NCI-H524 treated with DMSO at 0.1 percent for 48 hours (cell line): Measurements from ENCODE around the gene LRRC40.
"Not testable (repeated sequence)": the region's sequence is repeated elsewhere in the genome, so short reads cannot be mapped to it uniquely, and the experiment has no call there.

Experiments used
- DNase-seq: peaks from one replicate; lab custom pipeline; 2025; lab: John Stamatoyannopoulos, UW

Gene LRRC40

DNA sequence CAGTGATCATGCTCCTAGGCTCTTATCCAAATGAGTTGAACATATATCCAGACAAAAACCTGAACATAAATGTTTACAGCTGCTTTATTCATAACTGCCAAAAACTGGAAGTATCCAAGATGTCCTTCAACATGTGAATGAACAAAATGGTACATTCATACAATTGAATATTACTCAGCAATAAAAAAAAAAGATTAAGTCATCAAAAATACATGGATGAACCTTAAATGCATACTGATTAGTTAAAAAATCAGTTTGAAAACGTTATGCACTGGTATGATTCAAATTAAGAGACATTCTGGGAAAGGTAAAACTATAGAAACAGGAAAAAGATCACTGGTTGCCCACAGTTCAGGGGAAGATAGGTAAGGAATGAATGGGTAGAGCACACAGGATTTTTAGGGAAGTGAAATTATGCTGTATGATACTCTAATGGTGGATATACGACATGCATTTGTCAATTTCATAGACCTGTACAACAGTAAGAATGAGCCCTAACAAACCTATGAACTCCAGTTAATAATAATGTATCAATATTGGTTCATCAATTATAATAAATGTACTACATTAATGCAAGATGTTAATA is 3.1 kb downstream of the LRRC40 start:
- no peak for DNase-seq

DNA sequence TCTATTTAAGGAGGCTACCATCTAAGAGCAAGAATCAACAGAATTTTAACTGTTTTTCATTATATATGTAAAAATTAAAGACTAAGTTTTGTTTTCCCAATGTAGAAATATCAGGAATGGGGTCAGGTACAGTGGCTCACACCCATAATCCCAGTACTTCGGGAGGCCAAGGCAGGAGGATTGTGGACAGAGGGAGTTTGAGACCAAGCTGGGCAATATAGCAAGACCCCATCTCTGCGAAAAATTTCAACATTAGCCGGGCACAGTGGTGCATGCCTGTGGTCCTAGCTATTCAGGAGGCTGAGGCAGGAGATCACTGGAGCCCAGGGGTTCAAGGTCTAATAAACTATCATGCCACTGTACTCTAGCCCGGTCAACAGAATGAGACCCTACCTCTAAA is 5.3 kb downstream of the LRRC40 start:
- DNase-seq, result no peak

DNA sequence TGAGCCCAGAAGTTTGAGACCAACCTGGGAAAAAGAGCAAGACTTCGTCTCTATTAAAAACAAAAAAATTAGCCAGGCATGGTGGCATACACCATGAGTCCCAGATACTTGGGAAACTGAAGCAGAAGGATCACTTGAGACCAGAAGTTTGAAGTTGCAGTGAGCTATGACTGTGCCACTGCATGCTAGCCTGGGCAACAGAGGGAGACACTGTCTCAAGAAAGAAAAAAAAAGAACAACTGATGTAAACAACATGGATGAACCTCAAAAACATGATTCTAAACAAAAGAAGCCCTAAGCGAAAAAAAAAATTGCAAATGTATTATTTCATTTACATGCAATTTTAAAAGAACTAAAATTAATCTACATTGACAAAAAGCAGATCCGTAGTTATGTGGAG is 9.0 kb downstream of the LRRC40 start:
- no peak for DNase-seq

DNA sequence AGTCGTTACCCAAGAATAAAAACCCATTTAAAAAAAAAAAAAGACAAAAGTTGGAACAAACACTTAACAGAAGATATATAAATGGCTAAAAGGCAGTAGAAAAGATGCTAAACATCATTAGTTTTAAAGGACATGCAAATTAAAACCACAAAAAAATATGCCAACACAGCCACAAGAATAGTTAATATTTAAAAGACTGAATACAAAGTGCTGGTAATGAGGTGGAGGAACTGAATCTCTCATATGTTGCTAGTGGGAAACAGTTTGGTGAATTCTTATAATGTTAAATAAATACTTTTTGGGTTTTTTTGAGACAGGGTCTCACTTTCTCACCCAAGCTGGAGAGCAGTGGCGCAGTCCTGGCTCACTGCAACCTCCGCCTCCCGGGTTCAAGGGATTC is 10.0 kb downstream of the LRRC40 start:
- no peak for DNase-seq

GRCh38 chr1:70194601-70195000 is 10.8 kb downstream of the LRRC40 start:
- no peak for DNase-seq

DNA sequence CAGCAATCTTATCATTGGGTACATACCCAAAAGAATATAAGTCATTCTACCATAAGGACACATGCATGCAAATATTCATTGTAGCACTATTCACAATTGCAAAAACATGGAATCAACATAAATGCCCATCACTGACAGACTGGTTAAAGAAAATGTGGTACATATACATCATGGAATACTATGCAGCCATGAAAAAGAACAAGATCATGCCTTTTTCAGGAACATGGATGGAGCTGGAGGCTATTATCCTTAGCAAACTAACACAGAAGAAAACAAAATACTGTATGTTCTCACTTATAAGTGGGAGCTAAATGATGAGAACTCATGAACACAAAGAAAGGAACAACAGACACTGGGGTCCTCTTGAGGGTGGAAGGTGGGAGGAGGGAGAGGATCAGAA is 12.9 kb downstream of the LRRC40 start:
- not testable (repeated sequence) for DNase-seq

- DNase-seq, result no peak
These were observed 15.2 kb downstream of the LRRC40 start for GRCh38 chr1:70190180-70190579.

GRCh38 chr1:70188522-70188921 is 16.9 kb downstream of the LRRC40 start:
- DNase-seq, result no peak

DNA sequence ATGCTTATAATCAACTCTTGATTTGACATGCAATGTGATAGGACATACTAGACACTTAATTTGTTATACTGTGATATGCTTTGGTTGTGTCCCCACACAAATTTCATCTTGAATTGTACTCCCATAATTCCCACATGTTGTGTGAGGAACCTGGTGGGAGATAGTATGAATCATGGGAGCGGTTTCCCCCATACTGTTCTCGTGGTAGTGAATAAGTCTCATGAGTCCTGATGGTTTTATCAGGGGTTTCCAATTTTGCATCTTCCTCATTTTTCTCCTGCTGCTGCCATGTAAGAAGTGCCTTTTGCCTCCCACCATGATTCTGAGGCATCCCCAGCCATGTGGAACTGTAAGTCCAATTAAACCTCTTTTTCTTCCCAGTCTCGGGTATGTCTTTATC is 20.2 kb downstream of the LRRC40 start:
- not testable (repeated sequence) for DNase-seq

GRCh38 chr1:70171512-70171911 is 33.9 kb downstream of the LRRC40 start:
- DNase-seq, result no peak

- no peak for DNase-seq
These were observed 36.1 kb downstream of the LRRC40 start for GRCh38 chr1:70169018-70169839.

GRCh38 chr1:70168283-70168682 is 37.1 kb downstream of the LRRC40 start:
- DNase-seq, result no peak

DNA sequence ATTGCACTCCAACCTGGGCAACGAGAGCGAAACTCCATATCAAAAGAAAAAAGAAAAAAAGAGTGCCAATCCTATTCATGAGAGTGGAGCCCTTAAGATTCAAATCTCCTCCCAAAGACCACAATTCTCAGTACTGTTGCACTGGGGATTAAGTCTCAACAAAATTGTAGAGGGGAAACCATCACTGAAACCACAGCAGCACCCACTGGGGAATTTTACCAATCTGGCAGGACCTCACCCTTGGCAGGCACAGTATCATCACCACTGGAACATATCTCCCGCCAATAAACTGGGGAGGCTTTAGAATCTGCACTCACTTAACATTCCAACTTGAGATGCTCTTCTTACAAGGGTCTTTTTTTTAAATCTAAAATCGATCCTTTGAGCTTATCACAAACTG is 41.0 kb downstream of the LRRC40 start:
- no peak for DNase-seq

DNA sequence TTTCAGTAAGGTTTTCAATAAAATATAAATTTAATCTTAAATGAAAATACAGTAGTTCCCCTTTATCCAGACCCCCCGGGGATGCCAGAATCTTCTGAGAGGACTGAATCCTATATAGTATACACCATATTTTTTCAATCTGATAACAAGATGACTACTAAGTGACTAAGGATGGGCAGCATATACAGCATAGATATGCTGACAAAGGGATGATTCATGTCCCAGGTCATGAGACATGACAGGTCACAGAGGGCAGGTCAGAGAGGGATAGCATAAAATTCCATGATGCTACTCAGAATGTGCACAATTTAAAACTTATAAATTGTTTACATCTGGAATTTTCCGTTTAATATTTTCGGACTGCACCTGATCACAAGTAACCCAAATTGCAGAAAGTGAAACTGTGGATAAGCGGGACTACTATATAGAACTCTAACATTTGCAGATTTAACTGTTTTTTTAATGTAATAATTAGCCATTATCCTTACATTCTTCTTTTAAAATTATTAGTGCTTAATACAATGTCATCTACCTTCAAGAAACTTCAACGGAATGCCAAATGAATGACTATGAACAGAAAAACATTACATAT is 48.8 kb downstream of the LRRC40 start:
- no peak for DNase-seq

GRCh38 chr1:70153739-70154138 is 51.6 kb downstream of the LRRC40 start:
- no peak for DNase-seq

DNA sequence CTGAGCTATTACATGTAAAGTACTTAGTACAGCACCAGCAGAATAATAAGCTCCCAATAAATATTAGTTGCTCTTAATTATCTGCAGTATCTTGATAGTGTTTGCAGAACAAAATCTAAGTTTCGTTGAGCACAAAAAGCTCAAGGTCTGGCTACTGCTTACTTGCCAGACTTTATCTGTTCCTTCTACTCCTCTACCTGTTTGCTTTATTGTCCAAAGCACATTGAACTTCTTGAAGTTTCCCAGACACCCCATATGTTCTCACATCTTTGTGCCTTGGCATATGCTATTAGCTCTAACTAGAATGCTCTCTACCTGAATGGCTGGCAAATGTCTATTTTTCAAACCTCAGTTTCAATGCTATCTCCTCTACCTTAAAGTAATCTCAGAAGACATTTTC is 54.9 kb downstream of the LRRC40 start:
- DNase-seq, result no peak

DNA sequence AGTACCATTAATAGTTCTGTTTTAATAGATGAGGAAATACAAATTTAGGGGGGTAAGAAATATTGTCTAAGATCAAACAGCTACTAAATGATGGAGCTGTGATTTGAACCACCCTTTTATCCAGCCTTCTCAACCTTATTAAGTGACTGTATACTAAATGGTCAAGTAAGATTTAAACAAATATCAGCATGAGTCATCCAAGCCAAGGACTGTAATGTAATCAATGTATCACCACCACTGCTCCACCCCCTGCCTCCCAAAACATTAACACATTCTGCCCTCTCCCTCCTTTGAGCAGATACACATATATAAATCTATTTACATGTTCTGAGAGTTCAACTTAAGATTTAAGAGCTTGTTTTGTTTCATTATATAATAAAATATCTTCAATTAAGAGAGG is 58.9 kb downstream of the LRRC40 start:
- no peak for DNase-seq

- no peak for DNase-seq
These were observed 62.2 kb downstream of the LRRC40 start for GRCh38 chr1:70143048-70143659.

- DNase-seq, result no peak
These were observed 63.3 kb downstream of the LRRC40 start for GRCh38 chr1:70142075-70142474.

- no peak for DNase-seq
These were observed 64.5 kb downstream of the LRRC40 start for GRCh38 chr1:70140894-70141293.

GRCh38 chr1:70140343-70140742 is 65.0 kb downstream of the LRRC40 start:
- DNase-seq, result no peak

- no peak for DNase-seq
These were observed 71.2 kb downstream of the LRRC40 start for GRCh38 chr1:70134148-70134547.

GRCh38 chr1:70117046-70117445 is 88.3 kb downstream of the LRRC40 start:
- no peak for DNase-seq
